GM18511 (cell line): ENCODE measurements around the gene GABRG3.

Source experiments
- ATAC-seq: cut with Tn5 transposase; IDR thresholded peaks from one replicate; pipeline ENCODE4 v1.9.1; 2021; ENCODE audit warnings: mild to moderate bottlenecking, moderate library complexity; ENCODE audit not compliant: unreplicated experiment

The GABRG3 gene

DNA sequence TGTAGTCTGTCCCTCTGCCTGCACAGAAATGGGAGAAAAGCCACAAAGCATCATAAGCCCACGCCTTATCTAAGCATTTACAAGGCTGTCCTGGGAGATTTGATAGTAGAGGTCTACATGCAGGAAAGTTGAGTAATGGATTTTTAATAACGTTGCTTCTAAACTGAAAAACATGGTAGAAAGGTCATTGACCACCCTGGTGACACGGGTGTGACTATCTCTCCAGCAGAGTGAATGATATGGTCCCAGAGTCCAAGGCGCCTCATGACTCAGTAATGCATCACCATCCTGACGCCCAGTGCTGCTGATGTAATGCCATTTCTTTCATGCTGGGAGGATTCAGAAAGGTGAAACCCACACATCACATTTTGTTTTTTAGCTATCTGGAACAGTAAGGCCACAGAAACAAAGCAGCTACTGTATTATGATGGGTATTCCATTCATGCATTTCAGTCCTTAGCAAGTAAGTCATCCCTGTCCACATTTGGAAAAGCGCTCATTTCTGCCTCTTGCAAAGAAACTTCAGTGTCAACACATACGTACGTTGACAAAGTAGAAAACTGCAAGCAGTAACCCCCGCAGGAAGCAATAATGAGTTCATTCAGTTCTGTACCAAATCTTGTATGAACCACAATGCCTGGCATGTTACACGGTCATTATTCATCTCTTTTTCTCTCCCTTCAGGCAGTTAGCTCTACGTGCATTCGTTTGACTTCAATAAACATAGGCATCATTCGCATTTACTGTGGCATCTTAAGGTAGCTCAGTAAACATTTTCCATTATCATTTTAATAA, 483.5 kb downstream of the GABRG3 start:
- ATAC-seq: no peak

- ATAC-seq: no peak
These were observed 485.8 kb downstream of the GABRG3 start for GRCh38 chr15:27456807-27457206.

DNA sequence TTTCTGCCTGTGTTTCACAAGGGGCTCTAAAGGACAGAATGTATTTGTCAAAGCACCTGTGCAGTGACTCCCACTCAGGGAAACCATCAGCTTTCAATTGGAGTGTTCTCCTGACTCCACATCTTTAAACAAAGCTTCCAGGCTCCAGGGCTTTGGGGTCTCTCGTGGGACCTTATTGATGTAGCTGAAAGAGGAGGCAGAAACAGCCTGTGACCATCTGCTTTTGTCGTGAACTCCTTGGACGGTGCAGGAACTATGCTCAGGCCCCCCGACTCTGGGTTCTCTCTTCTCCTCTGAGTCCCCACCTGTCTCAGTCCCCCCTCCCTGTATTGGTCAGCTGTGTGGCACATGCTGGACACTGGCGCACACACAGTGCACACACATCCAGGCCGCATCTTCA, 486.8 kb downstream of the GABRG3 start:
- ATAC-seq: no peak

- no peak for ATAC-seq
These were observed 487.5 kb downstream of the GABRG3 start for GRCh38 chr15:27458345-27459084.

GRCh38 chr15:27459836-27460235, 488.9 kb downstream of the GABRG3 start:
- ATAC-seq: no peak

DNA sequence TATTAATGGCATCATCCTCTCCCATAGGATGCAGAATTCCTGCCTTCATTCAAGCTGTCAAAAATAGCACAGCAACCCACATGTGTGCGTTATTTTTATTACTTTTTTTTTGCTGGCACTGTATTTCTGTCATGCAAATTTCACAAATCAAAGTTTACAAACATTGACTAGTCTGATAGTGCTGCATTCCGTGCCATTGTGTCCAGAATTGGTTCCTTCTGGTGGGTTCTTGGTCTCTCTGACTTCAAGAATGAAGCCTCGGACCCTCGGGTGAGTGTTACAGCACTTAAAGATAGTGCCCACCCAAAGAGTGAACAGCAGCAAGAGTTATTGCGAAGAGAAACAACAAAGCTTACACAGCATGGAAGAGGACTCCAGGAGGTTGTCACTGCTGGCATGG, 490.2 kb downstream of the GABRG3 start:
- no peak for ATAC-seq

GRCh38 chr15:27463525-27464088, 492.6 kb downstream of the GABRG3 start:
- ATAC-seq: no peak

- ATAC-seq: no peak
These were observed 494.1 kb downstream of the GABRG3 start for GRCh38 chr15:27464941-27465612.

GRCh38 chr15:27466758-27467157, 495.8 kb downstream of the GABRG3 start:
- ATAC-seq: no peak

- ATAC-seq: no peak
These were observed 497.2 kb downstream of the GABRG3 start for GRCh38 chr15:27468151-27468591.

DNA sequence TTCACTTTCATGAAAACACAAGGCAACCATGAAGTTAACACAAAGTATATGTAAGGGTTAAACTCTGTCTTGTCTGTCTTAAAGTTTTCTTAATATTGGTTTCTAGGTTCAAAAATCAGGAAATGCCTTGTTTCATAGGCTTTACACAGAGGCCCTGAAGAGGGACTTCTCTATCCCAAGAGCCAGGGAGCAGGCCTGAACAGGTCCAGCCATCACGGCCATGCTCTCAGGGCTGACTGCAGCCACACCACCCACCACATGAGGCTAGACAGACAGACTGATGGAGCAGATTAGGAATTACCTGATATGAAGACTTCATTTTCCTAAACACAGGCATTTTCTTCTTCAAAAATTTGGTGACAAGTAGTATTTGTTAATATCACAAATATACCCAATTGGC, 502.9 kb downstream of the GABRG3 start:
- no peak for ATAC-seq

DNA sequence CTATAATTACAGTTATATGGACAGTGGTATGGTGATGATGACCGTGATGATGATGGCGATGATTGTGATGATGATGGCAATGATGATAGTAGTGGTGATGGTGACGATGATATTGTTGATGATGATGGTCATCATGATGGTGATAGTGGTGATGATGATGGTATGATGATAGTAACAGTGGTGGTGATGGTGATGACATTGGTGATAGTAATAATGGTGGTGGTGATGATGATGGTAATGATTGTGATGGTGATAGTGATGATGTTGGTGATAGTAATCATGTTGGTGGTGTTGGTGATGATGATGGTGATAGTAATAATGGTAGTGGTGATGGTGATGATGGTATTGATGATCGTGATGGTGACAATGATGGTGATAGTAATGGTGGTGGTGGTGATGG, 504.4 kb downstream of the GABRG3 start:
- no peak for ATAC-seq

DNA sequence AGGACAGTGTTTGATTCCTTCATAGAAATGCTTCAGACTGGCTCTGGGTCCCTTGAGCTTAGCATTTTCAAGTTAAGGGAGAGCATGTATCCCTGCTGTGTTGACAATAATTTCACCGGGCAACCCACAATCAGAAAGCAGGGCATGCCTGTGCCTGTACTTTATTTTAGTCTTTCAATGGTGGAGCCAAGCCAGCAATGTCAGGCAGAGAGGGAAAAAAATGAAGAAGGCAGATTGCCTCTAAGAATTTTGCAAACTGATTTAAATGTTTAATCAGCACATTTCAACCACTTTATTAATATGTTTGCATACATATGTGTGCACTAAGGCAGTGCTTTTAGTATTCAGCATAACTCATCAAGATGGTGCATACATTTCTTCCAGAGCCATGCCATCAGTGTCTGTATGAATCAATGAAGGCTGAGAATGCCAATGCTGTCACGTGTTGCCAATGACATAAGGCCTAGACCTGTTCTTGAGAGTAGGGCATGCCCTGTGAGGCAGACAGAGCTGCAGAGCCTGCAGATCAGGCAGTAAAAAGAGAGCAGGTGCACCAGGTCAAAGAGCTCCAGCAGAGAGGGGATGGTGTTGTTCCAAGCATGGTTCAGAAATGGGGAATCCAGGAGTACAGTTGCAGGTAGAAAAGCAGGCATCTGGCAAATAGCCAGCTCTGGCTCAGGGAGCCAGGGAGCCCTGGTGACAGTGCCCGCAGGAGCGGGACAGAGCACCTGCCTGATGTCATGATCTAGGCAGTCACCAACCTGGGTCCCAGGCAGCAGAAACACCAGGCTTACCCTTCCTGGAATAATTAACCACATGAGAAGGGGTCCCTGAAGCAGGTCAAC, 508.5 kb downstream of the GABRG3 start:
- ATAC-seq: no peak

- ATAC-seq: no peak
These were observed 509.2 kb downstream of the GABRG3 start for GRCh38 chr15:27480141-27480530.

- ATAC-seq: no peak
These were observed 509.7 kb downstream of the GABRG3 start for GRCh38 chr15:27480642-27481041.

- ATAC-seq: no peak
These were observed 510.8 kb downstream of the GABRG3 start for GRCh38 chr15:27481768-27482167.

GRCh38 chr15:27482287-27482686, 511.3 kb downstream of the GABRG3 start:
- no peak for ATAC-seq

- no peak for ATAC-seq
These were observed 512.1 kb downstream of the GABRG3 start for GRCh38 chr15:27483124-27483523.

- ATAC-seq: no peak
These were observed 514.3 kb downstream of the GABRG3 start for GRCh38 chr15:27485265-27485664.

- no peak for ATAC-seq
These were observed 515.1 kb downstream of the GABRG3 start for GRCh38 chr15:27486051-27486450.
